SIG-M5 (cell line): ENCODE data around the gene PEAK1.
"Not testable (repeated sequence)": the region's sequence is repeated elsewhere in the genome, so short reads cannot be mapped to it uniquely, and the experiment has no call there.

ENCODE experiments used
- DNase-seq: peaks from one replicate; lab custom pipeline; 2025; lab: John Stamatoyannopoulos, UW

Gene PEAK1

DNA sequence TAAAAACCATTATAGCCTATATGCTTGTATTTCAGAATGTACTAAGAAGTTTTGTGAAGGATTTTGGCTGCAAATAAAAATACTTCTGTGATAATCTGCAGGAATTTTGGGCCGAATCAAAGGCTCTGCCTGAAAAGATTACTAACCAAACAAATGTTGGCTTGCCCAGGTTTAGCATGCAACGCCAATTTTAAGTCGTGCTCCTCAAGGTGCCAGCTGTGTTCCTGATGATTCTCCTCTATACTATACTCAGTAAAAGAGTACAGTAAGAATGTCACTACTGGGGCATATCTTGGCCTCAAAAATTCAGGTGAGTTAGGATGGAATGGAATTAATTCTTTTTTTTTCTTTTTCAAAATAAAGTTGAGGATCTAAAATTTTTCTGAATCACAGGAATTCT, 198.2 kb downstream of the PEAK1 start:
- no peak for DNase-seq

DNA sequence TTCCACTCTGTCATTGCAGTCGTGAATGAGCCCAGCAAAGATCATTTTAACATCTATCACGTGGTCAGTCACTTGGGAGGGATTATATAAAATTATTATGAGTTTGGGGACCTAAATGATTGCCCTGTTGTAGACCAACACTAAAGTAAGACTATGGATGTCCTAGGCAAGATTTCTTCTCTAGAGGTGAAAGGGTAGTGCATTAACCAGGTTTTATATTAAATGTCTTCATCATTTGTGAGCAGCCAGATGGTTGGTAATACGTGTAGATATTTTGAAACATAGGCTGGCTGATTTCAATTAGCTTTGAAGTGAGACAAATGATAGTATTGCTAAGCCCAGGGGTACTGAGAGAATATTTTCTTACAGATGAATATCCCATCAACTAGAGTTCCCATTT, 198.7 kb downstream of the PEAK1 start:
- DNase-seq = no peak

DNA sequence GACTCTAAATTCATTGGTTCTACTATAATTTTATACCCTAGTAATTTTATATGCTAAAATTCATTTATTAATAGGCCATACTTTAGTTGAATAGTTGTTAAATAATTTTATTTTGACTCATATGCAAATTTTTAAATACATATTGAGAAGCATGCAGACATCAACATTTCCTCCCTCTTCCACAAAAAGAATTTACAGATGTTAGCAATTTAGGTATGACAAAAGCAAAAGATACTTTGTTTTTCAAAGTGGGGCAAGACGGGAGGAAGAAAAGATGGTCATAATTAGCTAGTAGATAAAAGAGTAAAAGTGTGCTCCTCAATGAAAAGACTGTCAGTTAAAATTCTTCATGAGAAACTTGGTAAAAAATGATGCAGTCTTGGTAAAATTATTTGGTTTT, 200.1 kb downstream of the PEAK1 start:
- no peak for DNase-seq

DNA sequence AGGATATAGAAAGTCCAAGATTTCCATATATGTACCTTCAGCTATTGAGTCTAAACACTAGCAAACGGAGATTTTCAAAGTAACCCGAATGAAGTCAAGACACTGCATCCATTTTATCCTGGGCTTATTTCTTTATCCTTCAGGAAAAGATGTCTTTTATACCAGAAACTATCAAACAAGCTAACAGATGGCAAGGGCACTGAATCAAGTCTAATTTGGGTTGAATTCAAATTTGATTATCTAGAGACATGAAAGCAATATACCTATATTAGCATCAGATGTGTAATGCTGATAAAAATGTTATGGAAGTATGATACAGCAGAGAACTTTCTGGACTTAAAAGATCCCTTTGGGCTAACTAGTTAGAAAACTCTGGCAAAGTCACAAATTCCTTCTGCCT, 210.7 kb downstream of the PEAK1 start:
- DNase-seq = no peak

DNA sequence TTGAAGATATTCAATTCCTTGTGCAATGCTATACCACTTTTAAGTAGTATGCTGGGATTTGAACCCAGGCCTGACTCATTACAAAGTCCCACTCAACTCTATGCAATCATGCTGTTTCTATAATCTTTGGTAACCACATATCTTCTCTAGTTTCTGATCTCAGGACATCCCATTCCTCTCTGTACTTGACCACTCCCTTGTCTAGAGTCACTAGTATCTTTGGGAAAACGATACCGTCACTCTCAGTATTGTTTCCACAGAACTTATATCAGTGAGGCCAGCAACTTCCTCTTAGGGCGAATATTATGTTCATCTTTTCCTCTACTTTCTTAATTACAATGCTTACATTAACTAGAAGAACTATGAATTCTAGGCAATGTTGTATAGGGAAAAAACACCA, 211.7 kb downstream of the PEAK1 start:
- no peak for DNase-seq

DNA sequence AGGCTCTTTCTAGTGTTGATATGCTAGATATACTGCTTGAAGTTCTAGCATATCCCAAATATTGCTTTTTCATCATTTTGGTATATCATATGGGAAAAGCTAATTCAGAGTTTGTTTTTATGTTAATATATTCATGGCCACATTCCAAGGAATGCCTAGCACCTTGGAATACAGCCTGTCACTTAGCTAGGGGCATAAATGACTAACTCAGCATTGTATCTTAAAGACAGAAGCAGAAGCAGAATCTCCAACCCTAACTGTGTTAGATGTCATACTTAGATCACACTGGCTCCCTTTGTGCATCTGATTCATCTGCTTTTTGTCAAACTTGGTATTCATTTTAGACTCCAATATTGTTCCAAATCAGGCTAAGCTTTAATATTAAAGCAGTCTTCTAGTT, 218.2 kb downstream of the PEAK1 start:
- DNase-seq = no peak

DNA sequence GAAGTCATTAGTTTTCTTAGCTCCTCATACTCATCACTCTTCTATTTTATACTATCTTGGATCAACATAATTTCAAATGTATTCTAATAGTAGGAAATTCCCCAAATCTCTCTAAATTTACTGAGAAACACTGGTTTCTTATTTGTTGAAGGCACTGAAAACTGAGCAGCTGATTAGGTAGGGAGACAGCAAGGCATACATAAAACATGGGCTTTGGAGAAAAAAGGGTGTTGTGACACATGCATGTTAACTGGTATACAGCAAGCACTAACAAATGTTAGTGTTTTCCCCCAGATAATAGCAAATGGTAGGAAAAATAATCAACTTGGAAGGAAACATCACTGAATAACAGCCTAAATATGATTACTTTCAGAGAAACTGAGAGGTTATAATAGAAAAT, 223.5 kb downstream of the PEAK1 start:
- DNase-seq = no peak

DNA sequence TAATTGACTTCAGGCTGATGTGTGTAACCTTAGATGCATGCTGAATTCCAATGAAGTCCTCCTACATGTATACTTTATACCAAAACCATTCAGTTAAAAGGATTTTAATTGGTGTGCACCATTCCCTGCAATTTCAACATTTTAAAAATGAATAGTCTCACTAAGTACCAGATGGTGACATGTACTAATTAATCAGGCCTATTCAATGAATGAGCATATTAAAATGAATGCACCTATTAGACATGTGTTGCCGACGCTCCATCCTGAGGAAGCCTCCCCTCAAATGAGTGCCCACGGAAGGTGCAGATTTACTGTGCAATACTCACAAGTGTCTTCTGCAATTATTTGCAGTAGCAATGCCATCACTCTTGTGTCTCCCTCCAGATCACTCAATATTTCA, 224.3 kb downstream of the PEAK1 start:
- no peak for DNase-seq

DNA sequence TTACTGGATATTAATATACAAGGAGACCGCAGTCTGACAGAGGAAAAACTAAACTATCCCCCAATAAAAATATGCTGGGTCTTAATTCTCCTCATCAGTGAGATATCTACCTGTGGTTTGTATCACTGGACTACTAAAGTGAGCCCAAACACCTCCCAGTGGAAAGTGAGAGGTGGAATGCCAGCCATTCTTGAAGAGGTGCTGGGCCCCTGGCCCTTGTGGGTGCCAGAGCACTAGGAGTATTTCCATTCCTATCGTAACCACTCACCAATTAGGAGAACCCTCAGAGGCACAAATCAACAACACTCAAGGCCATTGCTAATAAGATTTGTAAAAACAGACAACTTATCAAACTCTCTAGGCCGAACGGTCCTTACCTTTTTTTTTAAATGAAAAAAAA, 227.5 kb downstream of the PEAK1 start:
- DNase-seq = no peak

DNA sequence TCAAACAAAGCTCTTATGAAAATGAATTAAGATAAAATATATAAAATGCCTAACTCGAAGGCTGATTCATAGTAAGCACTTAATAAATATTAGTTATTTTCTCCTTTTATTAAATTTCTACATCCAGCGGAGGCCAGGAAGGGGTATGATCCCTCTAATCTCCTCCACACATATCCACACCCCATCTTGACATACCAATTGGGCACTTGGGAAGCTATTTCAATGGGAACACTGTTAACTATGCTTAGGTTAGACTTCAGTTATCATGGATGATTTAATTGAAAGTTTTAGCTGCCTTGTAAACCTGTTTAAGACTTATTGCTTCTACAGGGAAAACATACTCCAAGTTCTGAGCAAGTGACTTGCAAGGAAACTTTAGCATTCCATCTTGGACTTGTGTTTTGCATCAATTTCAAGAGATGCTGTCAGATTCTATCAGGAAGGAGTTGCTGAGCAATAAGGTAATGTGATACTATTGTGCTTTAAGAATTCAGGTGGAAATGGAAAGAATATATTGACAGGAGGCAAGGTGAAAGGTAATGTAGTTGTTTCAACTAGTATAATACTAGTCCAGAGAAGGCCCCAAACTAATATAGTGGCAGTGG, 228.6 kb downstream of the PEAK1 start:
- DNase-seq = no peak

DNA sequence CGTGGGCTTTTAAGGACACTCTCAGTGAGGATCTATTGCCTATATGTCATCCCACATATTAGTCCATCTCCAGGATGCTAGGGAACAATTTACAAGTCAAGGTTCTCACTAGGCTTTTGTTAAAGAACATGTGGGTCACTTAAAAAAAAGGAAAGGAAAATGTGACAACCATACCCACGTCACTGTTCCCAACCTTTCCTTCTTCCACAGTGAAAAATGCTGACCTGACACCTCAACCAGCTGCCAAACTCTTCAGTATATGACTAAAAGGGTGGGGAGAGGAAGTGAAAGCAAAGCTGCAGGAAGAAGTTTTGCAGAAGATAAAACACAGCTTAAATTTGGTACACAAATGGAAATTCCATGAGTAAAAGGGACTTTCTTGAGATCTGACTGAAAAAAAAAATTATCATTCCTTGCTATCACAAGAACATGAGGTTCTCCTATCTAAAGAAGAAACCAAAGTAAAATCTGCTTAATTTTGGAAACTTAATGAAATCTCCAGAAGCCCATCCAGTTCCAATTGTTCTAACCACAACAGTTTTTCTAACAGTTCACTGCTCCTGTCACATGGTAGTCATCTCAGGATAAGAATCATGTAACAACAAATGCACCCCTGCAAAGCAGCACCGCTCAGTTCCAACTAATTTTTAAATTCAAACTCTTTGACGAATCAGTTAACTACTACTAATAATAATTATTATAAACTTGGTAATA, 232.0 kb downstream of the PEAK1 start:
- peak; percentile 3 for DNase-seq

DNA sequence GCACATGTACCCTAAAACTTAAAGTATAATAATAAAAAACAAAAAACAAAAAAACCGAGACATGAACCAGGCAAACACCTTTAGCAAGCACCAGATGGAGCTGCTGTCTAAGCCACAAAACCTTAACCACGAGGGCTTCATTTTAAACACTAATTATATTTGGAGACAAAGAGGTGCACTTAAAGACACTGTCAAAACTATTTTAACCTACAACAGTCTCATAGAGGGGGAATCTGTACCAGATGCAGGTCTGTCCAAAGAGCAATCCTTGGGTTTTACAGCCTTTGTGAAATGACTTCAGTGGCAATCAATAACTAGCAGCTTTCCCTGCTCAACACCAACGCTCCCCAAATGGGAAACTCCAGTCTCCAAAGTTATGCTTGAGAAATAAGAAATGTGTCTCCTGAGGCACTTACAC, 233.3 kb downstream of the PEAK1 start:
- no peak for DNase-seq

DNA sequence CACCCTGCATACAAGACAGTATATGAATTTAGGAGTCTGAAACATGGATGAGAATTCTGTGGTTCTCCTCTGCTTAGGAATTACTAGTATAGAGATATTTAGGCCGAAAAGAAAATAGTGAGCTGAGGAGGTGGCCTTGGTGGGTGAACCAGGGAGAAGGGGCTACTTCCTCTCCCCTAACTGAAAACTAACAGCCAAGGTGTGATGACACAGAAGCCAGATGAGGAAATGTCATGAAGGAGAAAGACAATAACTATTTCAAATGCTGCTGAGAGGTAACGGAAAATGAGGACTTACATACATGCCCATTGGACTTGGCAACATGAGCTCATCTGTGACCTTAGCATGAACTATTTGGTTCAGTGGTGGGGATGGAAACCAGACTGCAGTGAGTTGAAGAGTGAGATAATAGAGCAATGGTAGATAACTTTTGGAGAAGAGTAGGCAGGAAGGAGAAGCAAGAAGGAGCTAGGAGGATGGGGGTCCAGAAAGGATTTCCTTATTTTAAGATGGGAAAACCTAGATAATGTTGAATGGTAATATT, 234.6 kb downstream of the PEAK1 start:
- DNase-seq = no peak

DNA sequence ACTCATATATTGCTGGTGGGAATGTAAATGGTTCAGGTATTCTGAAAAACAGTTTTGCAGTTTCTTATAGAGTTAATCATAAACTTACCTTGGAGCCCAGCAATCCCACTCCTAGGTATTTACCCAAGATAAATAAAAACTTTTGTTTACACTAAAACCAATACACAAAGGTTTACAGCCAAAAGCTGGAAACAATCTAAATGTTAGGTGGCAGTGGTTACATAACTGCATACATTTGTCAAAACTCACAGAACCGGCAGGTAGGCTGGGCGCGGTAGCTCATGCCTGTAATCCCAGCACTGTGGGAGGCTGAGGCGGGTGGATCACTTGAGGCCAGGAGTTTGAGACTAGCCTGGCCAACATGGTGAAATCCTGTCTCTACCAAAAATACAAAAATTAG, 235.6 kb downstream of the PEAK1 start:
- DNase-seq = not testable (repeated sequence)

DNA sequence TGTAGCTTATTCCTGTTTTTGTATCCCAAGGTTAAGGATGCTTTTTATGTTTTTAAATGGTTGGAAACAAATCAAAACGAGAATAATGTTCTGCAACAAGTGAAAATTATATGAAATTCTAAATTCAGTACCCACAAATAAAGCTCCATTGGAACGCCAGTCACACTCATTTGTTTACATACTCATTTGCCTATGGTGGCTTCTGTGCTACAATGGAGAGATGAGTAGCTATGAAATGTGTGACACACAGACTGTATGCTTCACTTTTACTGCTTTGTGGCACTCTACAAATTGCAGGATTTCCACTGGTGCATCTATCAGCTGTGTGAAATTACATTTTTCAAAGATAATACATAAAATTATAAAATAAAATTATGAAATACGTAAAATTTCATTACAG, 236.8 kb downstream of the PEAK1 start:
- no peak for DNase-seq

DNA sequence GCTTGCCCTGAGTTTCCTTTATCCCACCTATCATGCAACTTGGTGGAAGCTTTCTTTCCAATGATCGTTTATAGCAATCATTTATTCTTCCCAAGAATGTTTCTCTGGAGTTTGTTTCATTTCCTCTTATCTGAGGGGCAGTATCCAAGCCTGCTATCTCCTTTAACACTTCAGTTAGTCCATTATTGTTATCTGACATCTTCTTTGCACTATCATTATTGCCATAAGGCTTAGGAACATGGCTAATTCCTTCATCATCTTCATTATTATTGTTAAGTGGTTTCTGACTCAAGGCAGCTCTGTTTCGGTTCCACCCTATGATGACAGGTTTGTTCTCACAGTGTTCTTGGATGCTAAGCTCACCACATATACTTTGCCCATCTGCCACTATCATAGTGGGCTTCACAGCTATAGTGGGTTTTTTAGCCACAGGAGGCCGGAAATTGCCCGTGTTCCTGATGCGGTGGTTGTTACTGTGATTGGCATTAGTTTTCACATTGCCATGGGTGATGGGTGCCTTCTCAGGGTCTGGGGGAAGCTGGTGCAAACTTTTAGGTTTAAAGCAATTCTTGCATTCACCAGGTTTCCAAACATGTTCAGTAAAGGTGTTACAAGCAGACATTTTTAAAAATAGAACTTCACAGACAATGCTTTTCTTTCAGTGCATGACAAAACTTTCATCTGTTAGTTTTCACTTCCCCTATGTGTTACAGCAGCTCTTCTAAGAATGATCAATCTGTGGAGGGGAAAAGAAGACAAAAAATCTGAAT, 238.4 kb downstream of the PEAK1 start:
- DNase-seq = no peak

DNA sequence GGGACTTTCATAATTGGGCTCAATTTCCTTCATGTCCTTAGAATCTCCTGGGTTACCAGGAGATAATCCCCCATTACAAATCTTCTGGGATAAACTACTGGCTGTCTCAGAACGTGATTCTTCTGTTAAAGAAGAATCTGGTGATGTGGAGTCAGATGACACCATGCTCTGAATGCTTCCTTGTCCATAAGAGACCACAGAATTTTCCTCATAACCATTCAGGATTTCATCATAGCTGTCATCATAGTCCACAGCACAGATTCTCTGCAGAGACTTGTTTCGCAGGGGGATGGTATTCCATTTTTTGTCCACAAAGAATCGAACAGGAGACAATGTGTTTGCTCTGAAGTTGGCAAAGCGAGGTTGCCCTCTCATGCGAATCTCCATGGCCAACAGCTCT, 239.1 kb downstream of the PEAK1 start:
- DNase-seq = no peak

DNA sequence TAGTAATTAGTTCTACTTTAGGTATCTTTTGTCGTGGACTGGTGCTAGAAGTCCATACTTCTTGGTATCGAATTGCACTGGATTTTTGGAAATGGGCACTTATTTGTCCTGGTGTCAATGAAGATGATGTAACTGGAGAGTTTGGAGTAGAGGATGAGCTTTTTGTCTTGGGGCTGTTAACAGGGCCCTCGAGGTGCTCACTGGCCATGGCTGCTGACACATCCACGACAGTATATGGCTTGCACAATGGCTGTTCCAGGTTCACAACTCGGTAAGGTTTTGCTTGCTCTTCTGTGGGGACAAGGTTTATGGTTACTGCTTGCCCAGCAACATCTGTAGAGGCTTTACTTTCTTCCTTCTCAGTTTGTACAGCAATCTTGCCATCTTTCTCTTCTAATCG, 239.6 kb downstream of the PEAK1 start:
- DNase-seq = no peak

DNA sequence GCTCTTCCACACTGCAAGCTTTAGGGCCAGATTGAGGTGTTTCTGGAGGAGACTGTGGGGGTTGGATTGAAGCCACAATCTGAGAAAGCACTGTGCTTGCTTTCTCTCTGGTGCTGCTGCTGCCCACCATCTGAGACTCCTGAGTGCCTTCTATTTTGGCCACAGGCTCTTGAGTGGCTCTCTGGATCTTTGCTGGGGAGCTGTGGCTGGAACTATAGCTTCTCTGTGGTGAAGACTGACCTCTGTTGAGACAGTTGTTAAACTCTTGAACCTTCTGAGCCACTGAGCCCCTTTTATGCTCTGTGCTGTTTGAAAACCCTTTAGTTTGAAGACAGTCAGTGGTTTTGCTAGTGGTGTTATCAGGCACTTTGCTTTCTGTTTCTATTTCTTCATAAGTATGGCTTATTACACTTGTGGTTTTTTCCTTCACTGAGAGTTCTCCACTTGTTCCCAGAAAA, 240.3 kb downstream of the PEAK1 start:
- no peak for DNase-seq

DNA sequence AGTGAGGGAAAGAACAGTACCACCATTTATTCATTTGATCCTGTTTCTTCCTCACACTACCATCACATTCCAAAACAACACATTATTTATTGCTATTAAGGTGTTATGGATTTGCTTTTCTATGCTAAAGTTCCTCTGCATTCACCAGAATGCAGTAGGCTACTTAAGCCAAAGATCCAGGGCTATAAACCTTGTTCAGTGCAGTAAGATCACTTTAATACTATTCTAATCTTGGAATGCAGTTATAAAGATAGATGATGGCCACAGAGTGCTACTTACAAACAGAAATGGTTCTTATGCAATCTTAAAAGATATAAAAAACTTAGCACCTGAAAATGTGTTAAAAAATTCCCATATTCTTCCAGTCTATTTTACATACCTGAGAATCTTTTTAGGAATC, 241.5 kb downstream of the PEAK1 start:
- no peak for DNase-seq

DNA sequence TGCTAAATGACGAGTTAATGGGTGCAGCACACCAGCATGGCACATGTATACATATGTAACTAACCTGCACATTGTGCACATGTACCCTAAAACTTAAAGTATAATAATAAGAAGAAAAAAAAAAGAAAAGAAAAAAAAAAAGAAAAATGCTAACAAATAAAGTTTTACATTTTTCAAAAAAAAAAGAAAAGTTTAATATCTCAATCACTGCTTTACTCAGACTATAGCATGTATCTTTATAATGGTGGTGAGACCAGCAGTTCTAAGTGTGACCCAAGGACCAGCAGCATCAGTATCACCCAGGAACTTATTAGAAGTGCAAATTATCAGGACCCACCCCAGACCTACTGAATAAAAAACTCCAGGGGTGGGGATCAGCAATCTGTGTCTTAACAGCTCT, 243.8 kb downstream of the PEAK1 start:
- DNase-seq = not testable (repeated sequence)

DNA sequence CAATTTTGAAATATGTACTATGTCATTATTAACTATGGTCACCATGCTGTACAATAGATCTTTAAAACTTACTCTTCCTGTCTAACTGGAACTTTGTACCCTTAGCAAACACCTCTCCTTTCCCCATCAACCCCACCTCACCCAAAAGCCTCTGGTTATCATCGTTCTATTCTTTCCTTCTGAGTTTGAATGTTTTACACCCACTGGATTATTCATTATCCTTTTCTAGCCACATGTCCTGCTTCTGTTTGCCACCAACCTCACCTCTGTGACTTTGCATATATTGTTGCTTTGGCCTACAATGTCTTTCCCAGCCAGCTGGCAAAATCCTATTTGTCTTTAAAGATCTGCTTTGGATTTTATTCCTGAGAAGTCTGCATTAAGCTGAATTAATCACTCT, 246.4 kb downstream of the PEAK1 start:
- DNase-seq = no peak
